PC-3 (cell line): ENCODE measurements around the gene SKP2. TPM values are rescaled to one million over a fixed set of nuclear protein-coding genes. Genes with fewer than 3 reads are reported as not detected.

Source experiments
- microRNA-seq: library from miRNA; unstranded; fragments of <30 nt; microRNA quantifications from one replicate; pipeline ENCODE4 v1.1.0, GENCODE V29; 2020; ENCODE audit not compliant: unreplicated experiment
- total RNA-seq: library from RNA; depleted of rRNA; stranded (reverse); fragments of >200 nt; gene quantifications from 2 replicates; pipeline ENCODE4 v1.2.3, GENCODE V29; 2014; rRNA removed

Gene SKP2
- total RNA-seq, 1 experiment from 2014 or later: 32.0 TPM

Small RNA genes within 50 kb of the gene (microRNA-seq; reads per million reads assigned to microRNA genes)
- gene MIR580: 1.3 reads per million

Other genes starting within 250 kb of the SKP2 start
- 0.11 TPM in 1 of 2 replicates, not detected in the other for gene CAPSL, start 213.5 kb upstream of the SKP2 start, total RNA-seq
- not detected in 2 replicates for gene UGT3A1, start 160.7 kb upstream of the SKP2 start, total RNA-seq
- gene UGT3A2, start 85.2 kb upstream of the SKP2 start, total RNA-seq: not detected in 2 replicates
- gene LMBRD2, start 224 bp upstream of the SKP2 start, total RNA-seq: 9.1 and 21.1 TPM in 2 replicates
- 17.7 and 22.9 TPM in 2 replicates for gene NADK2, start 89.8 kb downstream of the SKP2 start, total RNA-seq
- not detected in 2 replicates for gene RANBP3L, start 149.8 kb downstream of the SKP2 start, total RNA-seq